Measurements from ENCODE around the gene MAML3. TPM values are rescaled to one million over a fixed set of nuclear protein-coding genes. Genes with fewer than 3 reads are reported as not detected.

Gene MAML3
- total RNA-seq, 4 donors from 2014 or later = 2.4 to 50.5 (median 17.8) TPM

- H3K36me3 ChIP-seq = no peaks in the 10 kb centered on the region
- no peaks in the 10 kb centered on the region for H3K4me1 ChIP-seq
- DNase-seq = no peak
- H3K4me3 ChIP-seq = no peak overlapping the region
- intact Hi-C loops (cut with DNase I; ENCODE audit: low total_unique reads) = no loop called here
- TF ChIP-seq CTCF (IDR thresholded peaks at IDR 0.05) (no peak), POLR2A (IDR thresholded peaks at IDR 0.05) (no peak)
- H3K9me3 ChIP-seq = no peaks in the 10 kb centered on the region
- H3K27ac ChIP-seq = no peak overlapping the region
- H3K27me3 ChIP-seq = no peaks in the 10 kb centered on the region
These were observed 288.4 kb downstream of the MAML3 start for GRCh38 chr4:139865537-139865936.

GRCh38 chr4:139863531-139863930 is 290.5 kb downstream of the MAML3 start:
- Histone ChIP-seq H3K4me3 (no peak overlapping the region), H3K27me3 (no peaks in the 10 kb centered on the region), H3K9me3 (no peaks in the 10 kb centered on the region), H3K27ac (no peak overlapping the region), H3K4me1 (no peaks in the 10 kb centered on the region), H3K36me3 (no peaks in the 10 kb centered on the region)
- TF ChIP-seq CTCF (IDR thresholded peaks at IDR 0.05) (no peak), POLR2A (IDR thresholded peaks at IDR 0.05) (no peak)
- intact Hi-C loops (cut with DNase I; ENCODE audit: low total_unique reads) = no loop called here
- no peak for DNase-seq

- Histone ChIP-seq H3K27ac (no peak overlapping the region), H3K4me3 (no peak overlapping the region), H3K36me3 (no peaks in the 10 kb centered on the region), H3K4me1 (no peaks in the 10 kb centered on the region), H3K27me3 (no peaks in the 10 kb centered on the region), H3K9me3 (no peaks in the 10 kb centered on the region)
- no peak for DNase-seq
- TF ChIP-seq POLR2A (IDR thresholded peaks at IDR 0.05) = no peak
- no peak for TF ChIP-seq CTCF (IDR thresholded peaks at IDR 0.05)
- intact Hi-C loops (cut with DNase I; ENCODE audit: low total_unique reads) = no loop called here
These were observed 292.5 kb downstream of the MAML3 start for GRCh38 chr4:139861471-139861870.

GRCh38 chr4:139860435-139861024 is 293.5 kb downstream of the MAML3 start:
- H3K9me3 ChIP-seq = no peaks in the 10 kb centered on the region
- no peaks in the 10 kb centered on the region for H3K36me3 ChIP-seq
- no peak overlapping the region for H3K27ac ChIP-seq
- H3K27me3 ChIP-seq = no peaks in the 10 kb centered on the region
- no peak for DNase-seq
- TF ChIP-seq CTCF (IDR thresholded peaks at IDR 0.05) (no peak), POLR2A (IDR thresholded peaks at IDR 0.05) (no peak)
- H3K4me3 ChIP-seq = no peak overlapping the region
- intact Hi-C loops (cut with DNase I; ENCODE audit: low total_unique reads) = no loop called here
- no peaks in the 10 kb centered on the region for H3K4me1 ChIP-seq

- no peaks in the 10 kb centered on the region for H3K36me3 ChIP-seq
- DNase-seq = no peak
- H3K27ac ChIP-seq = no peak overlapping the region
- no peaks in the 10 kb centered on the region for H3K27me3 ChIP-seq
- intact Hi-C loops (cut with DNase I; ENCODE audit: low total_unique reads) = no loop called here
- no peaks in the 10 kb centered on the region for H3K9me3 ChIP-seq
- no peaks in the 10 kb centered on the region for H3K4me1 ChIP-seq
- TF ChIP-seq POLR2A (IDR thresholded peaks at IDR 0.05) (no peak), CTCF (IDR thresholded peaks at IDR 0.05) (no peak)
- no peak overlapping the region for H3K4me3 ChIP-seq
These were observed 294.1 kb downstream of the MAML3 start for GRCh38 chr4:139859876-139860275.

Measured in uterus (tissue), 4 donors.